Measurements from ENCODE around the gene PHRF1.
"Not testable (repeated sequence)": the region's sequence is repeated elsewhere in the genome, so short reads cannot be mapped to it uniquely, and the experiment has no call there.

The PHRF1 gene

GRCh38 chr11:574031-574570 is 2.2 kb upstream of the PHRF1 start:
- not testable (repeated sequence) for DNase-seq

- DNase-seq: no peak
These were observed 1.5 kb upstream of the PHRF1 start for GRCh38 chr11:574632-575312.

GRCh38 chr11:575313-575995 is 816 bp upstream of the PHRF1 start:
- DNase-seq: peak; percentile 73

GRCh38 chr11:576811-577610 is 741 bp downstream of the PHRF1 start:
- no peak for DNase-seq

DNA sequence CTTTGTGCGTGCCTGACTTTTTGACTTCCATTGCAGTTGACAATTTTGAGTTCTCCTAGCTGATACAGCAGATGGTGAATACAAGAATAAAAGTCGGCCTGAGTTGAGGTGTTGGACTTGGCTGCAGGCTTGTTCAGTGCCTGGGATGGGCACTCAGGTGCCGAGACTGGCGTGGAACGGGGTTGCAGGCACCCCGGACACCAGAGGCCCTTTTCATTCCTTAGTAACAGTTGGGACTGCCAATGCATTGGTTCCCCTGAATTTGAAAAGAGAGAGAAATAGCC is 1.3 kb downstream of the PHRF1 start:
- no peak for DNase-seq

DNA sequence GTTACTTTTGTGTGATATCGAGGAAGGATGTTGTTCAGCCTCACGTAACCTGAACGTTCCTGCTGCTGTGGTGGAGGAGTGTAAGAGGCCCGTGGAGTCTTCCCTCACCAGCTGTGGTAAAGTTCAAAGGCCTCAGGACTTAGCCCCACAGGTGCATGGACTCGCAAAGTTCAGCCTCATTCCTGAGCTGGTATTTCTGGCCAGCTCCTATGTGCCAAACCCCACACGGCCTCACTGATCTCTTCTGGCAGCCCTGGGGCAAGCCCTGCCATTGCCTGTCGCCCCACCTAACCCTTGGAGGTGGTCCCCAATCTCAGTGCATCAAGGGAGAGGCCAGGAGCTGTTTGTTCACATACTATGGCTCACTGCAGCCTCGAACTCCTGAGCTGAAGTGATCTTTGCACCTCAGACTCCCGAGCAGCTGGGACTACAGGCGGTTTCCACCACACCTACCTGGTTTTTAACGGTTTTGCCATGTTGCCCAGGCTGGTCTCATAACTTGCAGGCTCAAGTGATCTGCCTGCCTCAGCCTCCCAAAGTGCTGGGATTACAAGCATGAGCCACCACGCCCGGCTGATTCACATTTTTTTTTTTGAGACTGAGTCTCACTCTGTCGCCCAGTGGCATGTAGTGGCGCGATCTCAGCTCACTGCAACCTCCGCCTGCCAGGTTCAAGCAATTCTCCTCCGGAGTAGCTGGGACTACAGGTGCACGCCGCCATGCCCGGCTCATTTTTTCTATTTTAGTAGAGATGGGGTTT is 2.2 kb downstream of the PHRF1 start:
- DNase-seq: no peak

- no peak for DNase-seq
These were observed 3.7 kb downstream of the PHRF1 start for GRCh38 chr11:579830-580601.

- DNase-seq: no peak
These were observed 5.1 kb downstream of the PHRF1 start for GRCh38 chr11:581342-581741.

GRCh38 chr11:581752-582151 is 5.5 kb downstream of the PHRF1 start:
- no peak for DNase-seq

DNA sequence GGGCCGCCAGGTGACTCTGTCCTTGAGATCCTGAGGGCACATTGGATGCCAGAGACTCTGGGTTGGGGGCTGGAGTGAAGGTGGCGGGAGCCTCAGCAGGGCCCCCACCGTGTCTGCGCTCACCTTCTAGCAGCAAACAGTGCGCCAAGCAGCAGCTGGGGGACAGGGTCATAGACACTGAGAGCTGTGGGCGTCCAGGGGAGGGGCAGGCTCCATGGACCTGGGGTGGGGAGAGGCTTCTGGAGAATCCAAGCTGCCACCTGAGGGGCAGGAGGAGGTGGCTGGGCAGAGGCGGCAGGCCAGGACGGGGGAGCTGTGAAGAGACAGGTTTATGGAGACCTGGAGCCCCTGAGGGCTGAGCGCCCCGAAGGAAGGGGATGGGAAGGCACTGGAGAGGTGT is 8.0 kb downstream of the PHRF1 start:
- no peak for DNase-seq

- DNase-seq: no peak
These were observed 10.4 kb downstream of the PHRF1 start for GRCh38 chr11:586376-587316.

- no peak for DNase-seq
These were observed 11.3 kb downstream of the PHRF1 start for GRCh38 chr11:587546-587945.

DNA sequence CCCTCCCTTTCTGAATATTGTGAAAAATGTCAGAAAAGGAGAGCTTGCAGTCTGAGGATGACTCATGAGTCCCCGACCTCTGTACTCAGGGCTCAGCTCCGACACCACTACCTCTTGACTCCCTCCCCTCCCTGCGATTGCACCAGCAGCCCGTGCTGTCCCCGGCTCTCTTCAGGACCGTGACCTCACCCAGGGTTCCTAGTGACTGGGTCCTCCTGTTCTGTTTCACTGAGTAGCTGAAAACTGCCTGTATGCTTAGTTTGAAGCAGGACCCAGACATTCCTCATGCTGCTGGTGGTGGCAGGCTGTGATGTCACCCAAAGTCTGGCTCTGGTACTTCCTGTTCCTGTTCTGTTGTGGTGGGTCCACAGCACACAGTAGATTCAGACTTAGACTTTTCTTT is 11.7 kb downstream of the PHRF1 start:
- no peak for DNase-seq

- DNase-seq: no peak
These were observed 13.5 kb downstream of the PHRF1 start for GRCh38 chr11:589798-590197.

DNA sequence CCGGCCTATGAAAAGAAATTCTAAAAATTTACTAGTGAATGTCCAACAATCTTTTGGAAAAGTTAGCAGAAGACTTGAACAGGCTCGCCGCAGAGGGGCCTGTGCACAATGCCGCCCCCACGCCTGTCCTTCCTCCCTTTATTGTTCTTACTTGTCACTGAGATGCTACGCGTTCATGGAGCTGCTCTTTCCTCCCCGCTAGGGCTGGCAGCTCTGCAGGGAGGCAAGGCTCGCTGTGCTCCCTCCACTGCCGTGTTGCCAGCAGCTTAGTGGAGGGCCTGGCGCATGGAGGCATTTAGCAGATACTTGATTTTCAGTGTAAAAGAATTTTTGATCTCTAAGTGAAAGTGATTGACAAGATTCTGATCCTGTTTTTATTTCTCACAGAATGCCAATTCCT is 14.7 kb downstream of the PHRF1 start:
- DNase-seq: no peak

- DNase-seq: no peak
These were observed 16.2 kb downstream of the PHRF1 start for GRCh38 chr11:592501-592900.

GRCh38 chr11:592918-593317 is 16.6 kb downstream of the PHRF1 start:
- no peak for DNase-seq

DNA sequence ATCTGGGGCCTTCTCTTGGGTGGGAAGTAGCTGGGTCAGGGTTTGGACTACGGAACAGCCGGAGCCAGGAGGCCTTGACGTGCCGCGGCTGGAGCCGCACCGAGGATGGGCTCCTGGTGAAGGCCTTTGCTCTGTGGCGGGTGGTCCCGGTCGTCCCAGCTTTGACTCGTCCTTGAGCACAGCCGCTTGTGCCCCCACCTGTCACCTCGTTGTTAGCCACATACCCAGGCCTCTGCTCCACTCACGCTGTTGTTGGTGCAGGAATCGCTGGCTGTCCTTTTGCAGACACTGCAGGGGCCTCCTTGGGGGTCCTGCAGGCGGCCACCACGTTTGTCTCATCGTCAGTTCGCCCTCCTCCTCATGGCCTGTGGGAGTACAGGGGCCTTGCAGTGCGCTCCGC is 17.1 kb downstream of the PHRF1 start:
- DNase-seq: no peak

DNA sequence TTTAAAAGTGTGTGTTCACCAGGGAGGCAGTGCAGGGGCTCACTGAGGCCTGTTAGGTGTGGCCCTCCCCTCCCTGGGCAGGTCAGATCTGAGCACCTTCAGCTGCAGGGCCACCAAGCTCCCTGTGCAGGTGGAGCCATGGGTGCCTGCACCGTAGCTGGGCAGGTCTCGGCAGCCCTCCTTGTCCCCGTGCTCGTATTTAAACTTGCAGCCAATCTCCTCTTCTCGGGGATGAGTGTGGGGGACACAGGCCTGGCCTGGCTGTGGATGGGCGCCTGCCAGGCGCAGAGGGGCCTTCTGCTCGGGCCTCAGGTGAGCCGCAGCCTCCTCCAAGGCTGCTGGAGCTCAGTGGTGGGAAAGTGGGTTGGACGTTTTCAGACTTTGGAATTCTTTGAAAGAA is 19.1 kb downstream of the PHRF1 start:
- DNase-seq: no peak

DNA sequence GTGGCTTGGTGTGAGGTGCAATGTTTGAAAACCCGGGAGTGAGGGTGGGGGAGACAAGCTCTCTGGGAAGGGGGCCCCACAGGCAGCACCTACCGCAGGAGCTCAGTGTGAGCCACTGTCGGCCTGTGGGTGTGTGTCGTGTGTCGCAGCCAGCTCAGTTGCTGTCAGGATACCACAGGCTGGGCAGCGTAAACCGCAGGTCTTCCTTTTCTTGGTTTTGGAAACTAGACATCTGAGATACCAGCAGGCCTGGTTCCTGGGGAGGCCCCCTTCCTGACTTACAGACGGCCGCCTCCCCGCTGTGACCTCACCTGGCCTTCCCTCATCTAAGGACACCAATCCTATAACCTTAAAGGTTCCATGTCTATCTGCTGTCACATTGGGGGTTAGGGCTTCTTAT is 20.1 kb downstream of the PHRF1 start:
- DNase-seq: no peak

- DNase-seq: no peak
These were observed 21.0 kb downstream of the PHRF1 start for GRCh38 chr11:597166-597725.

Data from NCI-H1092 (cell line).